CD4-positive, alpha-beta memory T cell (primary cell): ENCODE data around the gene HRH3. TPM values are rescaled to one million over a fixed set of nuclear protein-coding genes. Genes with fewer than 3 reads are reported as not detected.

Source experiments
- CTCF ChIA-PET: fragments of 350-600 bp; sonication (Branson Sonifier 250); formaldehyde crosslinking; loops from one replicate; lab custom pipeline; 2021; ENCODE audit warnings: inconsistent platforms; ENCODE audit not compliant: partially characterized antibody; lab: Charles Lee
- POLR2A ChIA-PET: fragments of 350-600 bp; sonication (Branson Sonifier 250); formaldehyde crosslinking; loops from one replicate; lab custom pipeline; 2021; ENCODE audit not compliant: partially characterized antibody; lab: Charles Lee
- DNase-seq, 5 donors: peaks; one replicate each; pipeline versions ENCODE4 v3.0.0 to v3.0.0-alpha.2; 2020 to 2022; ENCODE audit warnings: mixed read lengths in 1 of 5
- H3K27ac ChIP-seq: one replicate; pipeline ENCODE4 v1.7.0; 2013; ENCODE audit warnings: low read depth, low read length
- H3K27me3 ChIP-seq: 2 replicates; pipeline ENCODE4 v1.7.0; 2013; ENCODE audit warnings: mild to moderate bottlenecking, low read length, moderate library complexity; ENCODE audit not compliant: insufficient read depth
- H3K36me3 ChIP-seq: 2 replicates; pipeline ENCODE4 v1.7.0; 2013; ENCODE audit warnings: mild to moderate bottlenecking, low read length, moderate library complexity; ENCODE audit not compliant: insufficient read depth
- H3K4me1 ChIP-seq: 2 replicates; pipeline ENCODE4 v1.7.0; 2013; ENCODE audit warnings: mild to moderate bottlenecking, low read length, moderate library complexity; ENCODE audit not compliant: insufficient read depth
- H3K4me3 ChIP-seq, 2 donors: one replicate each; pipeline ENCODE4 v1.7.0; 2013; ENCODE audit warnings: low read length in 2 of 2, mild to moderate bottlenecking in 1 of 2
- H3K9me3 ChIP-seq, 2 donors: one replicate each; pipeline ENCODE4 v1.7.0; 2013; ENCODE audit warnings: low read length in 2 of 2, control low read depth in 1 of 2; ENCODE audit not compliant: control insufficient read depth in 1 of 2
- H3K27ac Mint-ChIP-seq, 7 donors: one replicate each; pipeline ENCODE4 v1.8.0; 2020 to 2021; ENCODE audit warnings: mixed read lengths in 7 of 7, mild to moderate bottlenecking in 6 of 7, inconsistent platforms in 3 of 7, moderate library complexity in 3 of 7
- H3K27me3 Mint-ChIP-seq, 2 donors: one replicate each; pipeline ENCODE4 v1.8.0; 2020 to 2021; ENCODE audit warnings: mixed read lengths in 2 of 2
- H3K36me3 Mint-ChIP-seq, 2 donors: one replicate each; pipeline ENCODE4 v1.8.0; 2020 to 2021; ENCODE audit warnings: mixed read lengths in 2 of 2, inconsistent platforms in 1 of 2, mild to moderate bottlenecking in 1 of 2
- H3K4me1 Mint-ChIP-seq, 4 donors: one replicate each; pipeline ENCODE4 v1.8.0; 2020 to 2021; ENCODE audit warnings: mixed read lengths in 4 of 4, mild to moderate bottlenecking in 1 of 4
- H3K4me3 Mint-ChIP-seq, 8 donors: one replicate each; pipeline ENCODE4 v1.8.0; 2020 to 2021; ENCODE audit warnings: mixed read lengths in 8 of 8, mild to moderate bottlenecking in 7 of 8, moderate library complexity in 6 of 8, inconsistent platforms in 3 of 8
- H3K9me3 Mint-ChIP-seq, 8 donors: one replicate each; pipeline ENCODE4 v1.8.0; 2020 to 2021; ENCODE audit warnings: mixed read lengths in 8 of 8, mild to moderate bottlenecking in 5 of 8, inconsistent platforms in 3 of 8, moderate library complexity in 1 of 8
- intact Hi-C: fragments of 100-400 bp; cut with micrococcal nuclease; formaldehyde crosslinking; loops from one replicate; pipeline ENCODE4 v1.15.1; 2023
- polyA plus RNA-seq, 2 donors: library from polyadenylated mRNA; unstranded; fragments of 300-500 nt; fragmentation: Illumina TruSeq; gene quantifications; one replicate each; pipeline ENCODE4 v1.2.3, GENCODE V29; 2021
- total RNA-seq, 2 experiments: library from RNA; stranded (reverse); gene quantifications; one replicate each; pipeline ENCODE4 v1.2.3, GENCODE V29; 2021

HRH3 gene
- total and polyA plus RNA-seq, 4 experiments from 2014 or later, result not detected

DNA sequence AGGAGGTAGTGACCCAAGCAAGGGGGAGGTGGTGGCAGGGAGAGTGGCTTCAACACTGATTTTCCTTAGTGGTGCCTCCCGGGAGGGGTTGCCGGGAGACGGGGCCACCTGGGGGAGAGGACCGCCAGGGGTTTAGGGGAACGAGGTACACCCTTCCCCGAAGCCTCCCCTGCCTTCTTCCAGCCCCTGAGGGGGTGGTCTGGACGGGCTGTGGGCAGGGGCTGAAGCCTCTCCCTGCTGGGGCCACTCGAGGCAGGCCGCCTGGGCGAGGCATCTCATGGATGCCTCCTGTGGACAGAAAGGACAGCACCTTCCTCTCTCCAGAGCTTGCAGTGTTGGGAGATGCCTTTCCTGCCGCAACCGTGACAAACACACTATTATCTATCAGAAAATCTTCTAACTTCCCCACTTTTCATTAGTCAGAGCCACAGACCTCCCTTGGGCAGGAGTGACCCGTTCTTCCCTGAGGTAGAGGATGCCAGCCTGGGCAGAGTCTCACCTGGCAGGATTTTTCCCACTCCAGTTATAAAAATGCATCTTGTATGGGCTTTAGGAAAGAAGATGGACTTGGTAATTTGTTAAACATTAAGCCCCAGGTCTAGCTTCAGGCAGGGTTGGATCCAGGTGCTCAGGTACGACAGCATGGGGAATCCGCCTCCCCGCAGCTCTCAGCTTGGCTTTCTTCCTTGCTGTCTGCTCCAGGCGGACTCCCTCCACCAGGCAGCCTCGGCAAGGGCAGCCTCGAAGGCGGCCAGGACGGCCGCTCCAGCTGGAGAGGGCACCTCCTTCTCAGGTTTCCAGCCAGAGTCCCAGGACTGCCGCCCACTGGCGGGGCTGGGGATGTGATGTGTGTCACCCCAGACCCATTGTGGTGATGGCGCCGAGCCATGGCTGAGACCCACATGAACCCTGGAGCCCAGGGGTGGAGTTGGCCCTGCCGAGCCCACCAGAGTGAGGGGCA lies 11.0 kb downstream of the HRH3 start:
- no peaks in the 10 kb centered on the region for H3K36me3 ChIP-seq
- H3K4me1 ChIP-seq, result no peaks in the 10 kb centered on the region
- H3K36me3 Mint-ChIP-seq, result no peaks in the 10 kb centered on the region
- no peaks in the 10 kb centered on the region for H3K27me3 ChIP-seq
- CTCF ChIA-PET, result no interaction called here
- no peak overlapping the region for H3K27ac ChIP-seq
- POLR2A ChIA-PET, result no interaction called here
- peaks cover 0 to 2% of the 10 kb centered on the region in 2 donors for H3K27me3 Mint-ChIP-seq
- no peaks in the 10 kb centered on the region for H3K9me3 ChIP-seq
- no peak overlapping the region for H3K4me3 ChIP-seq
- no peak for DNase-seq
- H3K27ac Mint-ChIP-seq, result no peak overlapping the region
- no peaks in the 10 kb centered on the region for H3K9me3 Mint-ChIP-seq
- no peak overlapping the region for H3K4me3 Mint-ChIP-seq
- H3K4me1 Mint-ChIP-seq, result no peaks in the 10 kb centered on the region
- intact Hi-C loops, result no loop called here

DNA sequence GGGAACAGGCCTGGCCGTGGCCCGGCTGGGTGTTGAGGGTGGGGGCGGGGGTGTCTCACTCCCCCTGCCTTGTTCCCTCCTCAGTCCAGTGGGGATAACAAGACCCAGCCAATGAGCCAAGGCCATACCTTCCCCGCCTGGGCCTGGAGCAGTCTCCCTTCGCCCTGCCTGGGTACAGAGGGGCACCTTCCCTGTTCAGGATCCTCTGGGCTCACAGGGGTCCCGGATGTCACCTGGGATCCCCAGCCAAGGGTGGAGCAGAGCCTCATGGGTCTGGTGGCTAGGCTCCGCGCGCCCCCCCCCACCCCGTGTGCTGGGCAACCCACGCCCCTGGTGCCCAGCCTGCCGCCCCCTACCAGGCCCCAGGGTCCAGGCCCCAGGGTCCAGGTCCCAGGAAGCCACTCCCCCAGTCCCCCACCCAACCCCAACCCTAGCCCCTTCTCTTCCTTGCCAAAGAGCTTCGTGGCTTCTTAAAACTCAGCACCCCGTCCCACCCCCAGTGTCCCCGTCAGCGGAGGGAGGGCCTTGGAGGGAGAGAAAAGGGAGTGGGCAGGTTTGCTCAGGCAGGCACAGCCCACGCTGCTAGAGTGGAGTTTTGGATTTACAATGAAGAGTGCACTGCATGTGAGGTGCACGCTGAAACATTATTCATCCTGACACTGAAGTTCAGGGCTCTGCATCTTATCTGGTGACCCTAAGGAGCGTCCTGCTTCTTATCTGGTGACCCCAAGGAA lies 11.8 kb downstream of the HRH3 start:
- CTCF ChIA-PET, result no interaction called here

DNA sequence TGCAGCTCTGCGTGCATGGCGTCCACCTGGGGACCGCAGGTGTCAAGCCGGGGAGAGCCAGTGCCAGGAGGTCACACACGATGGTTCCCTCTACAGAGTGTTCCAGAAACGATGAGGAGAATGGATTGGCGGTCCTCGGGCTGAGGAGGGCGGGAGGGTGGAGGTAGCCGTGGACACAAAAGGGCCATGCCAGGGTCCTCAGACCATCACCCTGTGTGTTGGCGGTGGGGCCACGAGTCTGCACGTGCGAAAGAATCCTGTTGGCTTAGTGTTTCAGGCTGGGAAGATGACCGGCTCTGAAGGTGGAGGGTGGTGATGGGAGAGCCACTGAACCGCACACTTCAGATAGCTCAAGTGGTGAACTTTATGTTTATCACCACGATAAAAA lies 13.7 kb downstream of the HRH3 start:
- peaks cover 0 to 1% (median 0%) of the 10 kb centered on the region in 4 donors for H3K4me1 Mint-ChIP-seq
- no peaks in the 10 kb centered on the region for H3K27me3 Mint-ChIP-seq

More for the DNA sequence above, 11.8 kb downstream of the HRH3 start:
- H3K4me3 Mint-ChIP-seq, result no peak overlapping the region
- peaks cover 0 to 1% (median 0%) of the 10 kb centered on the region in 4 donors for H3K4me1 Mint-ChIP-seq
- no peak overlapping the region for H3K27ac ChIP-seq
- no peaks in the 10 kb centered on the region for H3K4me1 ChIP-seq
- no peaks in the 10 kb centered on the region for H3K9me3 ChIP-seq
- peaks cover 3 to 5% of the 10 kb centered on the region in 2 donors for H3K36me3 Mint-ChIP-seq
- no peak overlapping the region for H3K27ac Mint-ChIP-seq
- no peaks in the 10 kb centered on the region for H3K27me3 ChIP-seq
- no peak for DNase-seq
- POLR2A ChIA-PET, result no interaction called here
- intact Hi-C loops, result no loop called here
- H3K27me3 Mint-ChIP-seq, result peaks cover 0 to 2% of the 10 kb centered on the region in 2 donors
- no peaks in the 10 kb centered on the region for H3K9me3 Mint-ChIP-seq
- no peak overlapping the region for H3K4me3 ChIP-seq
- H3K36me3 ChIP-seq, result no peaks in the 10 kb centered on the region

DNA sequence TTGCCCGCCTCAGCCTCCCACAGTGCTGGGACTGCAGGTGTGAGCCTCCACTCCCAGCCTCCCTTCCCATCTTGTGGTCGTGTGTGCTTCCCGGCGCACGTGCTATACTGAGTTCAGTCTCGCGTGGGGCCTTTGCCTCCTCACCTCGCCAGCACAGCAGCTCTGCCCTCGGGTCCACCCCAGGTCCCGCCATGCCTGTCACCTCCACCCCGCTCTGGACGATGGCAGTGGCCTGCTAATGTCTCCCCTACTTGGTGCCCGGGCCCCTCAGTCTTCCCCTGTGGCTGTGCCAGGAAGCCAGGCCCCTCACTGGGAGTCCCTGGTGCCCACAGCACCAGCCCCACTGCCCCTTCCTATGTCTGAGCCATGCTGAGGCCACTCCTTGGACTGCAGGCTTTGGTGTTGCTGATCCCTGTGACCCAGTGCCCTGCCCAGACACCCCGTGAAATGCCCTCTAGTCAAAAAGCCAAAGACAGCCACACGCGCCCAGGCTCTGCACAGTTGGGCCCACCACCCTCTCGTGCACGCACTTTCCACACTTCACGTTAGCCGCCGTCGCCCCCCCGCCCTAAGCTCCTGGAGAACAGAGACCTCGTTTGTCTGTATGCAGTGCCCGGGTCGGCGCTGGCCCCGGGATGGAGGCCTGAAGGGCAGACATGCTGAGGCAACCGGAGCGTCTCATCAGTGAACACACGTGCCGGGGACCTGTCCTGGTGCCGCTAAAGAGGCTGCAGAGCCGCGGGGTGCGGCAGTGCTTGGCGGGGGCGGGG lies 14.3 kb downstream of the HRH3 start:
- Mint-ChIP-seq H3K27me3 (no peaks in the 10 kb centered on the region), H3K36me3 (peaks cover 17 to 21% of the 10 kb centered on the region in 2 donors), H3K27ac (no peak overlapping the region), H3K4me3 (no peak overlapping the region), H3K4me1 (peaks cover 0 to 1% (median 0%) of the 10 kb centered on the region in 4 donors), H3K9me3 (no peaks in the 10 kb centered on the region)
- Histone ChIP-seq H3K27ac (no peak overlapping the region), H3K27me3 (no peaks in the 10 kb centered on the region), H3K4me1 (no peaks in the 10 kb centered on the region), H3K4me3 (no peak overlapping the region), H3K36me3 (peaks cover 8% of the 10 kb centered on the region), H3K9me3 (no peaks in the 10 kb centered on the region)
- CTCF ChIA-PET, result no interaction called here
- POLR2A ChIA-PET, result no interaction called here
- no peak for DNase-seq
- intact Hi-C loops, result no loop called here

More for the DNA sequence above, 13.7 kb downstream of the HRH3 start:
- CTCF ChIA-PET, result no interaction called here
- H3K27me3 ChIP-seq, result no peaks in the 10 kb centered on the region
- Mint-ChIP-seq H3K9me3 (no peaks in the 10 kb centered on the region), H3K4me3 (no peak overlapping the region), H3K36me3 (peaks cover 14 to 17% of the 10 kb centered on the region in 2 donors), H3K27ac (no peak overlapping the region)
- H3K4me3 ChIP-seq, result no peak overlapping the region
- H3K36me3 ChIP-seq, result peaks cover 3% of the 10 kb centered on the region
- H3K27ac ChIP-seq, result no peak overlapping the region
- DNase-seq, result no peak
- no peaks in the 10 kb centered on the region for H3K4me1 ChIP-seq
- H3K9me3 ChIP-seq, result no peaks in the 10 kb centered on the region
- POLR2A ChIA-PET, result no interaction called here
- intact Hi-C loops, result no loop called here

DNA sequence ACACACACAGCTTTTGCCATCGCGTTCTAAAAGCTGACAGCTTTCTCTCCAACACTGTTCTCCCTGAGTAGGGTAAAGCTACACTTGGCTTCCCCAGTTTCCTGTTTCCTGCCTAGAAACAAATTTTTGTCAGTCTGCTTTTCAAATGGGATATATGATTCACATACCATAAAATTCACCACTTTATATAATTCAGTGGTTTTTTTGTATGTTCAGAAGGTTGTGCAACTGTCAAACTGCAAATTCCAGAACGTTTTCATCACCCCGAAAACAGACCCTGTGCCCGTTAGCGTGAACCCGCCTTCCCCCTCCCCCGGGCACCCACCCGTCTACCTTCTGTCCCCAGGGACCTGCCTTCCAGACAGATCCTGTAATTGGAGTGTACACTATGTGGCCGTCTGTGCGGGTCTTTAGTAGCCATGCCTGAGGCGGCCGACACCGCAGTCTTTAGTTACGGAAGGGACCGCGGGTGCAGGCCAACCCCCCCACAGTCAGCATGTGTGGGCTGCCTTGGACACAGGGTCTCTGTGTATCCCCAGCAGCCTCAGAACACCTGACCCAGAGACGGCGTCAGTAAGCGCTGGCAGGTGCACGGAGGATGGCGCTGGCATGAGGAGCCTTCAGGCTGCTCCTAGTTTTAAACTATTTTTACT lies 16.6 kb downstream of the HRH3 start:
- H3K27ac Mint-ChIP-seq, result no peak overlapping the region
- ChIA-PET POLR2A (no interaction called here), CTCF (no interaction called here)

DNA sequence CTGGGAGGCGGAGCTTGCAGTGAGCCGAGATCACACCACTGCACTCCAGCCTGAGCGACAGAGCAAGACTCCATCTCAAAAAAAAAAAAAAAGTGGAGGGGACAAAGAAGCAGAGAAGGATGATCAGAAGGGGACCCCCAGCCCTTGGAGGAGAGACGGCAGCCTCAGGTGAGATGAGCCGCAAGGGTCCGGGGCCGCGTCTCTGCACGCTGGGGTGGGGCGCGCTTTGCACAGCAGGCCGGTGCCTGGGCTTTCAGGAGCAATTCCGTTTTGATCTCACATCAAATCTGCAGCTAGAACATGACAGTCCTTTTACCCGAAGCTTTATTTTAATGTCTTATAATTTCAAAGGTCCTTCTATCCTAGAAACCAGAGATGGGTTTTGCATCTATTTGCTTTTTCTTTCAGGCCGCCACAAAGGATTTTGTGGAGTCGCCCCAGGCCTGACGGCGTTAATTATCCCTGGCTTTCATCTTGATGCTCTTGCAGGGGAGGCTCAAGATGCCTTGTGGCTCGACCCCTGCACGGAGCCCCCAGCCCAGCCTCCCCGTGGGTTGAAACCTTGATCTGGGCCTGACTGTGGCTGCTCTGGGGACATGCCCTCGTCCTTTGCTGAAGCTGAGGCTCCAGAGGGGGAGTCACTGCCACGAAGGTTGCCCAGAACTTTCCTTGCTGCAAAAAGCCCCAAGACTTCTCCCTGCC lies 17.3 kb downstream of the HRH3 start:
- Histone ChIP-seq H3K4me3 (no peak overlapping the region), H3K9me3 (no peaks in the 10 kb centered on the region), H3K36me3 (peaks cover 31% of the 10 kb centered on the region), H3K27ac (no peak overlapping the region), H3K27me3 (no peaks in the 10 kb centered on the region), H3K4me1 (no peaks in the 10 kb centered on the region)
- intact Hi-C loops, result no loop called here
- DNase-seq, result no peak
- CTCF ChIA-PET, result no interaction called here
- POLR2A ChIA-PET, result no interaction called here
- no peak overlapping the region for H3K27ac Mint-ChIP-seq
- H3K4me3 Mint-ChIP-seq, result no peak overlapping the region
- no peaks in the 10 kb centered on the region for H3K27me3 Mint-ChIP-seq
- H3K9me3 Mint-ChIP-seq, result no peaks in the 10 kb centered on the region
- H3K4me1 Mint-ChIP-seq, result peaks cover 0 to 1% (median 0%) of the 10 kb centered on the region in 4 donors
- H3K36me3 Mint-ChIP-seq, result peaks cover 37 to 45% of the 10 kb centered on the region in 2 donors

More for the DNA sequence above, 16.6 kb downstream of the HRH3 start:
- H3K27me3 Mint-ChIP-seq, result no peaks in the 10 kb centered on the region
- H3K36me3 Mint-ChIP-seq, result peaks cover 30 to 40% of the 10 kb centered on the region in 2 donors
- intact Hi-C loops, result no loop called here
- no peak for DNase-seq
- no peak overlapping the region for H3K27ac ChIP-seq
- H3K4me3 Mint-ChIP-seq, result no peak overlapping the region
- H3K27me3 ChIP-seq, result no peaks in the 10 kb centered on the region
- H3K4me3 ChIP-seq, result no peak overlapping the region
- H3K9me3 ChIP-seq, result no peaks in the 10 kb centered on the region
- no peaks in the 10 kb centered on the region for H3K4me1 ChIP-seq
- peaks cover 25% of the 10 kb centered on the region for H3K36me3 ChIP-seq
- peaks cover 0 to 1% (median 0%) of the 10 kb centered on the region in 4 donors for H3K4me1 Mint-ChIP-seq
- no peaks in the 10 kb centered on the region for H3K9me3 Mint-ChIP-seq
